H1 (cell line): Measurements from ENCODE around the gene ADRB2. TPM values are rescaled to one million over a fixed set of nuclear protein-coding genes. Genes with fewer than 3 reads are reported as not detected.

ENCODE experiments used
- CTCF ChIA-PET: fragments of 300-600 bp; sonication (Branson Sonifier 250); formaldehyde crosslinking; loops from one replicate; lab custom pipeline; 2021; ENCODE audit not compliant: partially characterized antibody; lab: Charles Lee
- POLR2A ChIA-PET: fragments of 300-600 bp; sonication (Branson Sonifier 250); formaldehyde crosslinking; loops from one replicate; lab custom pipeline; 2021; ENCODE audit warnings: inconsistent platforms; ENCODE audit not compliant: partially characterized antibody; lab: Charles Lee
- DNase-seq, 2 experiments: peaks; one replicate each; pipeline versions ENCODE4 v3.0.0 to v3.0.0-alpha.2; 2010 to 2022; ENCODE audit warnings: low spot score in 2 of 2, low read depth in 1 of 2, mixed read lengths in 1 of 2
- FAIRE-seq: peaks from 2 replicates; lab custom pipeline; 2011; peaks lifted over from hg19 to GRCh38; lab: Jason Lieb, UNC
- H2AFZ ChIP-seq: 2 replicates; pipeline ENCODE4 v1.8.1; 2012; ENCODE audit warnings: low read length, inconsistent platforms
- H2AK5ac ChIP-seq: 2 replicates; pipeline ENCODE4 v1.6.1; 2013; ENCODE audit warnings: low read depth, low read length
- H2BK120ac ChIP-seq: replicated peaks from 2 replicates; pipeline ENCODE3; 2013; ENCODE audit warnings: low read depth, low read length, inconsistent platforms
- H2BK12ac ChIP-seq: 2 replicates; pipeline ENCODE4 v1.6.1; 2013; ENCODE audit warnings: low read depth, low read length
- H2BK15ac ChIP-seq: 2 replicates; pipeline ENCODE4 v1.6.1; 2013; ENCODE audit warnings: low read length
- H2BK20ac ChIP-seq: 2 replicates; pipeline ENCODE4 v1.6.1; 2013; ENCODE audit warnings: low read length
- H2BK5ac ChIP-seq: 2 replicates; pipeline ENCODE4 v1.6.1; 2013; ENCODE audit warnings: low read depth, low read length
- H3K14ac ChIP-seq: 2 replicates; pipeline ENCODE4 v1.6.1; 2013; ENCODE audit warnings: inconsistent platforms; ENCODE audit not compliant: insufficient read length
- H3K18ac ChIP-seq: 2 replicates; pipeline ENCODE4 v1.6.1; 2013; ENCODE audit warnings: low read length; ENCODE audit errors: extremely low read depth
- H3K23ac ChIP-seq: 2 replicates; pipeline ENCODE4 v1.6.1; 2013; ENCODE audit warnings: inconsistent platforms; ENCODE audit not compliant: insufficient read length
- H3K23me2 ChIP-seq: 2 replicates; pipeline ENCODE4 v1.6.1; 2013; ENCODE audit warnings: low read depth, low read length
- H3K27ac ChIP-seq: 2 replicates; pipeline ENCODE4 v1.6.1; 2011; ENCODE audit warnings: low read depth, low read length, inconsistent platforms
- H3K27me3 ChIP-seq, 4 experiments: replicated peaks in 1 of 4; 1 replicate in 1 of 4; 2 replicates in 3 of 4; pipeline versions ENCODE4 v1.6.1 to v1.8.1; 2011 to 2013; ENCODE audit warnings: low read length in 3 of 4, mild to moderate bottlenecking in 3 of 4, inconsistent platforms in 2 of 4, mixed read lengths in 2 of 4, moderate library complexity in 1 of 4; ENCODE audit not compliant: control insufficient read depth in 3 of 4, insufficient read depth in 3 of 4; ENCODE audit errors: extremely low read depth in 1 of 4
- H3K36me3 ChIP-seq, 4 experiments: 2 replicates each; pipeline versions ENCODE4 v1.6.1 to v1.8.1; 2011 to 2013; ENCODE audit warnings: mild to moderate bottlenecking in 4 of 4, low read length in 3 of 4, moderate library complexity in 2 of 4, control low read depth in 1 of 4, inconsistent platforms in 1 of 4; ENCODE audit not compliant: insufficient read depth in 4 of 4, control insufficient read depth in 2 of 4
- H3K4ac ChIP-seq: replicated peaks from 2 replicates; pipeline ENCODE3; 2013; ENCODE audit warnings: low read length, low read depth, mixed read lengths, inconsistent platforms; ENCODE audit not compliant: insufficient read length
- H3K4me1 ChIP-seq, 4 experiments: replicated peaks in 1 of 4; 1 replicate in 1 of 4; 2 replicates in 3 of 4; pipeline versions ENCODE4 v1.6.1 to v1.8.1; 2011 to 2013; ENCODE audit warnings: low read length in 3 of 4, inconsistent platforms in 2 of 4, mixed read lengths in 1 of 4; ENCODE audit not compliant: insufficient read depth in 4 of 4, control insufficient read depth in 3 of 4
- H3K4me2 ChIP-seq, 2 experiments: 2 replicates each; pipeline versions ENCODE4 v1.6.1 to v1.8.1; 2011 to 2013; ENCODE audit warnings: low read depth in 2 of 2, low read length in 2 of 2, control low read depth in 1 of 2, inconsistent platforms in 1 of 2, mild to moderate bottlenecking in 1 of 2; ENCODE audit not compliant: insufficient read depth in 1 of 2
- H3K4me3 ChIP-seq, 4 experiments: fragments of 200-600, 300-600 bp in 1 of 4; sonication (generic), shearing (Covaris generic), sonication (Bioruptor Twin) in 1 of 4; 2 replicates each; pipeline versions ENCODE4 v1.5.1 to v1.8.1; 2011 to 2016; ENCODE audit warnings: low read length in 4 of 4, low read depth in 3 of 4, control low read depth in 2 of 4, inconsistent platforms in 2 of 4, mild to moderate bottlenecking in 2 of 4, mixed read lengths in 1 of 4, moderate library complexity in 1 of 4; ENCODE audit not compliant: insufficient read depth in 2 of 4; ENCODE audit errors: extremely low read depth in 1 of 4
- H3K56ac ChIP-seq: replicated peaks from 2 replicates; pipeline ENCODE3; 2013; ENCODE audit warnings: low read depth, mild to moderate bottlenecking, mixed read lengths, low read length, inconsistent platforms; ENCODE audit not compliant: insufficient read length
- H3K79me1 ChIP-seq: 2 replicates; pipeline ENCODE4 v1.6.1; 2013; ENCODE audit warnings: low read depth, low read length, control low read depth
- H3K79me2 ChIP-seq, 2 experiments: 2 replicates each; pipeline versions ENCODE4 v1.6.1 to v1.8.1; 2012 to 2013; ENCODE audit warnings: low read length in 2 of 2, mild to moderate bottlenecking in 2 of 2, inconsistent platforms in 1 of 2; ENCODE audit not compliant: insufficient read depth in 2 of 2, control insufficient read depth in 1 of 2
- H3K9ac ChIP-seq, 4 experiments: replicated peaks in 1 of 4; 1 replicate in 1 of 4; 2 replicates in 3 of 4; pipeline versions ENCODE4 v1.6.1 to v1.8.1; 2011 to 2013; ENCODE audit warnings: low read depth in 3 of 4, low read length in 3 of 4, control low read depth in 2 of 4, mild to moderate bottlenecking in 2 of 4, moderate library complexity in 2 of 4, inconsistent platforms in 1 of 4; ENCODE audit errors: extremely low read depth in 1 of 4
- H3K9me3 ChIP-seq, 2 experiments: 2 replicates each; pipeline versions ENCODE4 v1.6.1 to v1.8.1; 2012 to 2013; ENCODE audit warnings: mild to moderate bottlenecking in 2 of 2, moderate library complexity in 2 of 2, control low read depth in 1 of 2, inconsistent platforms in 1 of 2, low read depth in 1 of 2, low read length in 1 of 2, mixed read lengths in 1 of 2; ENCODE audit not compliant: insufficient read depth in 2 of 2
- H4K20me1 ChIP-seq, 2 experiments: replicated peaks in 1 of 2; 2 replicates each; pipeline versions ENCODE3 to v1.8.1; 2011 to 2013; ENCODE audit warnings: inconsistent platforms in 2 of 2, low read length in 2 of 2, mild to moderate bottlenecking in 1 of 2; ENCODE audit not compliant: insufficient read depth in 2 of 2, control insufficient read depth in 1 of 2
- H4K5ac ChIP-seq: 2 replicates; pipeline ENCODE4 v1.6.1; 2013; ENCODE audit warnings: low read length, low read depth, mixed read lengths, inconsistent platforms; ENCODE audit not compliant: insufficient read length
- H4K8ac ChIP-seq: 2 replicates; pipeline ENCODE4 v1.8.0; 2013; ENCODE audit warnings: mild to moderate bottlenecking, moderate library complexity, low read length, inconsistent platforms; ENCODE audit not compliant: insufficient read depth; ENCODE audit errors: extremely low read depth
- H4K91ac ChIP-seq: replicated peaks from 2 replicates; pipeline ENCODE3; 2013; ENCODE audit warnings: low read length, mixed read lengths, inconsistent platforms; ENCODE audit not compliant: insufficient read length
- EGR1 ChIP-seq: IDR thresholded peaks from 2 replicates; pipeline ENCODE4 v1.6.1; 2011; ENCODE audit warnings: low read depth, low read length, borderline replicate concordance
- KDM5A ChIP-seq: fragments of 200-600 bp; IDR thresholded peaks from 2 replicates; pipeline ENCODE4 v1.7.1; 2012; ENCODE audit warnings: mild to moderate bottlenecking, low read length, inconsistent platforms, mixed read lengths
- NANOG ChIP-seq: IDR thresholded peaks from 2 replicates; pipeline ENCODE4 v1.6.1; 2011; ENCODE audit warnings: low read length, low read depth, mild to moderate bottlenecking, inconsistent platforms; ENCODE audit not compliant: insufficient read depth, poor library complexity, severe bottlenecking
- PHF8 ChIP-seq: fragments of 200-600 bp; sonication (generic); conservative IDR thresholded peaks from 2 replicates; pipeline ENCODE4 v1.7.1; 2012; ENCODE audit warnings: low read depth, mild to moderate bottlenecking, inconsistent platforms, low read length, moderate library complexity
- SIX5 ChIP-seq: IDR thresholded peaks from 2 replicates; pipeline ENCODE4 v1.6.1; 2011; ENCODE audit warnings: mild to moderate bottlenecking, low read depth, low read length
- WGBS, 2 experiments: shearing (Covaris generic) in 1 of 2; methylation state at CpG; one replicate each; pipeline versions ENCODE4 v1.1.6 to v1.1.7; 2013 to 2015; ENCODE audit warnings: low lambda C conversion rate in 2 of 2, mixed read lengths in 2 of 2, inconsistent platforms in 1 of 2, low coverage in 1 of 2, missing lambda C conversion rate in 1 of 2; ENCODE audit not compliant: insufficient replicate concordance in 2 of 2, insufficient coverage in 1 of 2, insufficient read length in 1 of 2; ENCODE audit errors: extremely low coverage in 1 of 2, missing lambda C conversion rate in 1 of 2; 5-methylcytosine and 5-hydroxymethylcytosine counted together
- polyA plus RNA-seq, 7 experiments: library from polyadenylated mRNA; depleted of rRNA in 3 of 7; stranded (reverse) in 5 of 7; unstranded in 2 of 7; fragments of >200 nt in 5 of 7; fragments of 200-250 nt in 2 of 7; gene quantifications; 1 replicate in 5 of 7; 2 replicates in 1 of 7; 4 replicates in 1 of 7; pipeline versions ENCODE4 v1.2.1 to v1.2.3, GENCODE V29; 2011 to 2013; ENCODE audit warnings: missing spikeins in 2 of 7, mixed read lengths in 2 of 7
- total RNA-seq: library from RNA; stranded (reverse); fragmentation: NEBNext Ultra II Directional; extraction: Animal tissue kit (Norgen Biotek cat#: 25700); gene quantifications from 2 replicates; pipeline ENCODE4 v1.2.1, GENCODE V29; 2021

The ADRB2 gene
- total and polyA plus RNA-seq, 2 of the 8 experiments (the other 6 are each of a cell fraction or from before 2014, with no cell fraction given), result 0.65 to 0.77 TPM

DNA sequence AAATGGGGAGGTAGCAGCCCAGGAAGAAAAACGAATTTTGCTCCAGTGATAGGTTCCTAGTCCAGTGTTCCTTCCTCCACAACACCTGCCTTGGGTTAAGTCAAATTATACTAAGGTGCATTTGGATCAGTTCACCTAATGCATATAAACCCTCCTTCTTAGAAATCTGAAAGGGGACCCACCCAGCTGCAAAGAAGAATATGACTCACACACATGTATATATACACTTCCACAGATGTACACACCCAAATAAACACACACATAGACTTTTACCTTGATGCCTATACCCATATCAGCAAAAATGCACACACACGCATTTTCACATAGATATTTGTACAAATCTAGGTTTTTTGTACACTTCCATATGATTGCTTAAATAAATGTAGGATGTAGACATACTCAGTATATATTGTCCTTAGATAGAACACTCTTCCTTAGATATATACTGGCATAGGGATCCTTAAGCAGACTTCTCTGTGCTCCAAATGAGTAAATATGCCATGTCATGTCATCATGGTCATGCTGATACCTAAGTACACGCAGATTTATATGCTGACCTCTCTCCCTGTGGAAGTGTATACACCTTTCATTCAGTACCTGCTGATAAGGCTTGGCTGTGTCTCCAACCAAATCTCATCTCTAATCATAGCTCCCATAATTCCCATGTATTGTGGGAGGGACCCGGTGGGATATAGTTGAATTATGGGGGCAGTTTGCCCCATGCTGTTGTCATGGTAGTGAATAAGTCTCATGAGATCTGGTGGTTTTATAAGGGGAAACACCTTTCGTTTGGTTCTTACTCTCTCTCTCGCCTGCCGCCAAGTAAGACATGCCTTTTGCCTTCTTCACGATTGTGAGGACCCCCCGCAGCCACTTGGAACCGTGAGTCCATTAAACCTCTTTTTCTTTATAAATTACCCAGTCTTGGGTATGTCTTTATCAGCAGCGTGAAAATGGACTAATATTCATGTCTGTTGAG is 10.2 kb downstream of the ADRB2 start:
- no peak overlapping the region for H4K91ac ChIP-seq
- H2BK15ac ChIP-seq, result no peak overlapping the region
- H2AK5ac ChIP-seq, result no peak overlapping the region
- WGBS, 2 experiments, result 90% methylated on average over 11 of the region's 11 CpGs; no CpG with 5 or more reads in 1 of the 2 experiments
- CTCF ChIA-PET, result interaction anchor here (0.6 to 2.9 kb wide), 4 partner anchors 8 to 199 kb away, joined by 3 to 7 read pairs (median 4); partner anchors contain the start of gene ADRB2
- no peak overlapping the region for H2BK5ac ChIP-seq
- H4K8ac ChIP-seq, result no peak overlapping the region
- H3K4me1 ChIP-seq, result no peaks in the 10 kb centered on the region
- H3K9me3 ChIP-seq, result no peaks in the 10 kb centered on the region
- FAIRE-seq, result no peak
- no peaks in the 10 kb centered on the region for H3K79me1 ChIP-seq
- H3K9ac ChIP-seq, result no peak overlapping the region
- no peak overlapping the region for H3K4ac ChIP-seq
- H3K18ac ChIP-seq, result no peak overlapping the region
- H3K27ac ChIP-seq, result no peak overlapping the region
- no peaks in the 10 kb centered on the region for H4K20me1 ChIP-seq
- no peaks in the 10 kb centered on the region for H3K27me3 ChIP-seq
- H3K4me3 ChIP-seq, result no peak overlapping the region
- POLR2A ChIA-PET, result no interaction called here
- DNase-seq, result no peak
- no peak overlapping the region for H2BK12ac ChIP-seq
- H3K56ac ChIP-seq, result no peak overlapping the region
- H3K23me2 ChIP-seq, result no peaks in the 10 kb centered on the region
- no peak for TF ChIP-seq KDM5A
- no peak for TF ChIP-seq NANOG
- TF ChIP-seq SIX5, result no peak
- no peak for TF ChIP-seq PHF8
- TF ChIP-seq EGR1, result no peak
- no peak overlapping the region for H2BK20ac ChIP-seq
- H2BK120ac ChIP-seq, result no peak overlapping the region
- no peak overlapping the region for H4K5ac ChIP-seq
- H3K14ac ChIP-seq, result no peak overlapping the region
- no peaks in the 10 kb centered on the region for H3K36me3 ChIP-seq
- H2AFZ ChIP-seq, result no peak overlapping the region
- H3K4me2 ChIP-seq, result no peak overlapping the region
- no peaks in the 10 kb centered on the region for H3K79me2 ChIP-seq
- H3K23ac ChIP-seq, result no peak overlapping the region
